PC-3 (cell line): ENCODE data around the gene CMTM7.

Experiments
- EZH2 ChIP-seq: fragments of 300-600 bp; sonication (generic); IDR thresholded peaks from one replicate; pipeline ENCODE4 v1.6.1; 2017; ENCODE audit warnings: antibody characterized with exemption, mild to moderate bottlenecking, low read length; ENCODE audit not compliant: unreplicated experiment
- TF ChIP-seq, protein P1 (sequence below): fragments of 300-600 bp; sonication (generic); conservative IDR thresholded peaks from 2 replicates; pipeline ENCODE4 v1.5.1; 2017; ENCODE audit warnings: antibody characterized with exemption, low read depth, mild to moderate bottlenecking, low read length

DNA sequence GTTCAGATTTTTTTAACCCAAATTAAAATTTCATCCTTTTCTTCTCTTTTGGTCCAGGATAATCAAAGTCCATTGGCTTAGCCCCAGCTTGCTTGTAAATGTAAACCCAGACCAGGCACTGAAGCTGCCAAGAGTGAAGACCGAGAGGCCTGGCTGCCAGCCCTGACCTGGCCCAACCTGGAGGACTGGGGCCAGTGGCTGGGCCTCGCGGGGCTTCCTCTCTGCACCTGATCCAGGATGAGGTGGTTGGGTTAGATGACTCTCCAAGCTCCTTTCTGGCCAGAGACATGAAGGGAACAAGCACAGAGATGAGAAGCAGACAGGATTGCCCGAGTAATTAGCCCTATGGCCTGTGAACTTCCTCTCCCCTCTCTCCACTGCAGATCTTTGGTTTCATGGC is 60.4 kb downstream of the CMTM7 start:
- TF ChIP-seq EZH2, result no peak
- TF ChIP-seq, protein P1, sequence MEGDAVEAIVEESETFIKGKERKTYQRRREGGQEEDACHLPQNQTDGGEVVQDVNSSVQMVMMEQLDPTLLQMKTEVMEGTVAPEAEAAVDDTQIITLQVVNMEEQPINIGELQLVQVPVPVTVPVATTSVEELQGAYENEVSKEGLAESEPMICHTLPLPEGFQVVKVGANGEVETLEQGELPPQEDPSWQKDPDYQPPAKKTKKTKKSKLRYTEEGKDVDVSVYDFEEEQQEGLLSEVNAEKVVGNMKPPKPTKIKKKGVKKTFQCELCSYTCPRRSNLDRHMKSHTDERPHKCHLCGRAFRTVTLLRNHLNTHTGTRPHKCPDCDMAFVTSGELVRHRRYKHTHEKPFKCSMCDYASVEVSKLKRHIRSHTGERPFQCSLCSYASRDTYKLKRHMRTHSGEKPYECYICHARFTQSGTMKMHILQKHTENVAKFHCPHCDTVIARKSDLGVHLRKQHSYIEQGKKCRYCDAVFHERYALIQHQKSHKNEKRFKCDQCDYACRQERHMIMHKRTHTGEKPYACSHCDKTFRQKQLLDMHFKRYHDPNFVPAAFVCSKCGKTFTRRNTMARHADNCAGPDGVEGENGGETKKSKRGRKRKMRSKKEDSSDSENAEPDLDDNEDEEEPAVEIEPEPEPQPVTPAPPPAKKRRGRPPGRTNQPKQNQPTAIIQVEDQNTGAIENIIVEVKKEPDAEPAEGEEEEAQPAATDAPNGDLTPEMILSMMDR, result no peak
